ENCODE results near the gene STT3B. TPM values are rescaled to one million over a fixed set of nuclear protein-coding genes. Genes with fewer than 3 reads are reported as not detected.
A peak's percentile ranks its signal among the peaks of the same experiment; 100 is the strongest.
"Not testable (repeated sequence)": the region's sequence is repeated elsewhere in the genome, so short reads cannot be mapped to it uniquely, and the experiment has no call there.

STT3B gene
- total RNA-seq, 1 donor from 2014 or later: 68.7 TPM

- ATAC-seq (no peak), DNase-seq (ENCODE audit: low spot score) (no peak)
These were observed 48.9 kb downstream of the STT3B start for GRCh38 chr3:31581660-31582059.

GRCh38 chr3:31589228-31589627 is 56.5 kb downstream of the STT3B start:
- no peak for ATAC-seq
- no peak for DNase-seq (ENCODE audit: low spot score)

- peak; percentile 49 for ATAC-seq
- DNase-seq (ENCODE audit: low spot score): no peak
These were observed 57.9 kb downstream of the STT3B start for GRCh38 chr3:31590650-31591049.

GRCh38 chr3:31592764-31593163 is 60.0 kb downstream of the STT3B start:
- peak; percentile 98 for ATAC-seq
- DNase-seq (ENCODE audit: low spot score): peak; percentile 75

- no peak for DNase-seq (ENCODE audit: low spot score)
- ATAC-seq: no peak
These were observed 63.5 kb downstream of the STT3B start for GRCh38 chr3:31596176-31596575.

- DNase-seq (ENCODE audit: low spot score) (no peak), ATAC-seq (no peak)
These were observed 67.7 kb downstream of the STT3B start for GRCh38 chr3:31600431-31600830.

GRCh38 chr3:31605333-31605732 is 72.6 kb downstream of the STT3B start:
- not testable (repeated sequence) for DNase-seq (ENCODE audit: low spot score); ATAC-seq

GRCh38 chr3:31606453-31606852 is 73.7 kb downstream of the STT3B start:
- no peak for DNase-seq (ENCODE audit: low spot score)
- no peak for ATAC-seq

GRCh38 chr3:31610700-31611275 is 78.1 kb downstream of the STT3B start:
- DNase-seq (ENCODE audit: low spot score): no peak
- peak; percentile 63 for ATAC-seq

GRCh38 chr3:31613177-31613576 is 80.5 kb downstream of the STT3B start:
- no peak for DNase-seq (ENCODE audit: low spot score)
- ATAC-seq: no peak

- DNase-seq (ENCODE audit: low spot score): no peak
- ATAC-seq: no peak
These were observed 80.9 kb downstream of the STT3B start for GRCh38 chr3:31613654-31614053.

- ATAC-seq: no peak
- no peak for DNase-seq (ENCODE audit: low spot score)
These were observed 81.6 kb downstream of the STT3B start for GRCh38 chr3:31614162-31614921.

GRCh38 chr3:31615071-31615875 is 82.5 kb downstream of the STT3B start:
- ATAC-seq (no peak), DNase-seq (ENCODE audit: low spot score) (no peak)

- ATAC-seq (no peak), DNase-seq (ENCODE audit: low spot score) (no peak)
These were observed 84.0 kb downstream of the STT3B start for GRCh38 chr3:31616711-31617110.

- DNase-seq (ENCODE audit: low spot score): no peak
- ATAC-seq: no peak
These were observed 87.9 kb downstream of the STT3B start for GRCh38 chr3:31620656-31621055.

GRCh38 chr3:31621314-31621713 is 88.6 kb downstream of the STT3B start:
- no peak for DNase-seq (ENCODE audit: low spot score)
- ATAC-seq: no peak

GRCh38 chr3:31622636-31623288 is 90.0 kb downstream of the STT3B start:
- no peak for ATAC-seq

GRCh38 chr3:31624083-31624709 is 91.5 kb downstream of the STT3B start:
- no peak for DNase-seq (ENCODE audit: low spot score)
- ATAC-seq: no peak

More at GRCh38 chr3:31622636-31623288, 90.0 kb downstream of the STT3B start:
- no peak for DNase-seq (ENCODE audit: low spot score)

GRCh38 chr3:31625358-31625757 is 92.6 kb downstream of the STT3B start:
- ATAC-seq (no peak), DNase-seq (ENCODE audit: low spot score) (no peak)

- DNase-seq (ENCODE audit: low spot score) (no peak), ATAC-seq (no peak)
These were observed 96.3 kb downstream of the STT3B start for GRCh38 chr3:31629054-31629453.

GRCh38 chr3:31634476-31634875 is 101.8 kb downstream of the STT3B start:
- no peak for DNase-seq (ENCODE audit: low spot score)
- ATAC-seq: no peak
